Hepatocyte (in vitro differentiated cells): ENCODE measurements around the gene TMEM108. TPM values are rescaled to one million over a fixed set of nuclear protein-coding genes. Genes with fewer than 3 reads are reported as not detected.

Source experiments
- DNase-seq: peaks from one replicate; pipeline ENCODE4 v3.0.0-alpha.2; 2016; ENCODE audit warnings: low spot score
- H2AFZ ChIP-seq: fragments of 200-600 bp; sonication (generic); 2 replicates; pipeline ENCODE4 v1.6.0; 2016; ENCODE audit warnings: antibody characterized with exemption, mild to moderate bottlenecking
- H3K27ac ChIP-seq: fragments of 200-600 bp; sonication (generic); 2 replicates; pipeline ENCODE4 v1.5.1; 2016; ENCODE audit warnings: mild to moderate bottlenecking
- H3K27me3 ChIP-seq: fragments of 200-600 bp; sonication (generic); 2 replicates; pipeline ENCODE4 v1.6.1; 2016
- H3K36me3 ChIP-seq: fragments of 200-600 bp; sonication (generic); replicated peaks from 2 replicates; pipeline ENCODE4 v1.5.1; 2016; ENCODE audit warnings: low read depth; ENCODE audit not compliant: insufficient read depth
- H3K4me1 ChIP-seq: fragments of 200-600 bp; sonication (generic); 2 replicates; pipeline ENCODE4 v1.5.1; 2016; ENCODE audit warnings: mild to moderate bottlenecking, moderate library complexity; ENCODE audit not compliant: insufficient read depth
- H3K4me2 ChIP-seq: fragments of 200-600 bp; sonication (generic); 2 replicates; pipeline ENCODE4 v1.6.0; 2016
- H3K4me3 ChIP-seq: fragments of 200-600 bp; sonication (generic); 2 replicates; pipeline ENCODE4 v1.5.1; 2016; ENCODE audit warnings: mild to moderate bottlenecking
- H3K79me2 ChIP-seq: fragments of 200-600 bp; sonication (generic); 2 replicates; pipeline ENCODE4 v1.6.0; 2017; ENCODE audit warnings: mild to moderate bottlenecking
- H3K9me2 ChIP-seq: fragments of 200-600 bp; sonication (generic); replicated peaks from 2 replicates; pipeline ENCODE4 v1.6.0; 2017; ENCODE audit warnings: mild to moderate bottlenecking; ENCODE audit not compliant: insufficient read depth
- H3K9me3 ChIP-seq: fragments of 200-600 bp; sonication (generic); 2 replicates; pipeline ENCODE4 v1.5.1; 2016; ENCODE audit warnings: low read depth, mild to moderate bottlenecking
- H4K20me1 ChIP-seq: fragments of 200-600 bp; sonication (generic); 2 replicates; pipeline ENCODE4 v1.6.0; 2016; ENCODE audit warnings: mild to moderate bottlenecking; ENCODE audit not compliant: insufficient read depth, poor library complexity, severe bottlenecking
- CTCF ChIP-seq: fragments of 200-600 bp; sonication (generic); IDR thresholded peaks from 2 replicates; pipeline ENCODE4 v1.5.1; 2016; ENCODE audit warnings: antibody characterized with exemption, mild to moderate bottlenecking; ENCODE audit not compliant: poor library complexity
- EZH2 ChIP-seq: fragments of 200-600 bp; sonication (generic); IDR thresholded peaks from 2 replicates; pipeline ENCODE4 v1.6.1; 2016; ENCODE audit warnings: antibody characterized with exemption, mild to moderate bottlenecking, borderline replicate concordance
- EZH2phosphoT487 ChIP-seq: fragments of 200-600 bp; sonication (generic); IDR thresholded peaks from one replicate; pipeline ENCODE4 v1.6.1; 2018; ENCODE audit warnings: antibody characterized with exemption, mild to moderate bottlenecking, low read depth, moderate library complexity; ENCODE audit not compliant: unreplicated experiment, severe bottlenecking
- WGBS: methylation state at CpG from one replicate; pipeline ENCODE4 v1.1.6; 2016; ENCODE audit warnings: low lambda C conversion rate; ENCODE audit errors: missing lambda C conversion rate; 5-methylcytosine and 5-hydroxymethylcytosine counted together
- polyA plus RNA-seq: library from polyadenylated mRNA; unstranded; fragments of >200 nt; fragmentation: Nextera tagmentation; extraction: Ambion mirVana; gene quantifications from 2 replicates; pipeline ENCODE4 v1.2.1, GENCODE V29; 2016
- total RNA-seq: library from RNA; depleted of rRNA; stranded (reverse); fragments of >200 nt; gene quantifications from 2 replicates; pipeline ENCODE4 v1.2.3, GENCODE V29; 2014

Gene TMEM108
- total and polyA plus RNA-seq, 2 experiments from 2014 or later, result 0.53 to 6.5 TPM

GRCh38 chr3:133191818-133192217 is 153.6 kb downstream of the TMEM108 start:
- Histone ChIP-seq H4K20me1 (no peaks in the 10 kb centered on the region), H3K9me3 (no peaks in the 10 kb centered on the region), H3K4me3 (no peak overlapping the region), H3K36me3 (no peaks in the 10 kb centered on the region), H3K79me2 (no peaks in the 10 kb centered on the region), H3K4me1 (peaks cover 5% of the 10 kb centered on the region), H3K9me2 (no peaks in the 10 kb centered on the region), H3K4me2 (no peak overlapping the region), H2AFZ (no peak overlapping the region), H3K27ac (no peak overlapping the region), H3K27me3 (no peaks in the 10 kb centered on the region)
- no peak for DNase-seq
- no peak for TF ChIP-seq CTCF
- no peak for TF ChIP-seq EZH2phosphoT487
- TF ChIP-seq EZH2, result no peak
- WGBS, result 87% methylated on average over 2 of the region's 2 CpGs

- no peak for DNase-seq
- TF ChIP-seq EZH2 (no peak), CTCF (no peak), EZH2phosphoT487 (no peak)
- Histone ChIP-seq H3K4me3 (no peak overlapping the region), H3K27ac (no peak overlapping the region), H3K36me3 (no peaks in the 10 kb centered on the region), H3K27me3 (no peaks in the 10 kb centered on the region), H3K4me1 (peaks cover 5% of the 10 kb centered on the region), H3K4me2 (no peak overlapping the region), H2AFZ (no peak overlapping the region), H3K9me3 (no peaks in the 10 kb centered on the region), H4K20me1 (no peaks in the 10 kb centered on the region), H3K9me2 (no peaks in the 10 kb centered on the region), H3K79me2 (no peaks in the 10 kb centered on the region)
- 83% methylated on average over 9 of the region's 9 CpGs for WGBS
Measured at GRCh38 chr3:133192363-133192945, 154.3 kb downstream of the TMEM108 start.

GRCh38 chr3:133192967-133193366 is 154.8 kb downstream of the TMEM108 start:
- no peak overlapping the region for H2AFZ ChIP-seq
- H3K79me2 ChIP-seq, result no peaks in the 10 kb centered on the region
- H3K27ac ChIP-seq, result no peak overlapping the region
- no peaks in the 10 kb centered on the region for H3K27me3 ChIP-seq
- H3K4me1 ChIP-seq, result peaks cover 5% of the 10 kb centered on the region
- H3K36me3 ChIP-seq, result no peaks in the 10 kb centered on the region
- TF ChIP-seq EZH2, result no peak
- TF ChIP-seq EZH2phosphoT487, result no peak
- no peak for TF ChIP-seq CTCF
- no peak overlapping the region for H3K4me3 ChIP-seq
- no peaks in the 10 kb centered on the region for H4K20me1 ChIP-seq
- H3K4me2 ChIP-seq, result no peak overlapping the region
- H3K9me3 ChIP-seq, result no peaks in the 10 kb centered on the region
- no peaks in the 10 kb centered on the region for H3K9me2 ChIP-seq
- DNase-seq, result no peak

DNA sequence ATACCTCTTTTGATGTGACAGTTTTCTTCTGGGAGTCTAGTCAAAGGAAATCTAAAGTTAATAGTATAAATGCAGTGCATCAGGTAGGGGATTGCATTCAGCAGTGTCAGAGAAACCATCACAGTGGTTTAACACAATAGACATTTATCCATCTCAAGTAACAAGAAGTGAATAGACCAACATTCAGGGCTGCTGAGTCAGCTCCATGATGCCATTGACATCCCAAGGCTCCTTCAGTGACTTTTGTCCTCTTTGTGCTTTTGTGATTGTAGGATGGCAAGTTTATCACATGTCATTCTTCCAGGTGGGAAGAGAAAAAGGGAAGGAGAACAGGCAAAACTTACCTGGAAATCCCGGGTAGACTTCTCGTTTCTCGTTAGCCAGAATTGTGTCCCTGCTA is 158.3 kb downstream of the TMEM108 start:
- no peak overlapping the region for H2AFZ ChIP-seq
- H3K4me2 ChIP-seq, result no peak overlapping the region
- no peaks in the 10 kb centered on the region for H3K79me2 ChIP-seq
- H4K20me1 ChIP-seq, result no peaks in the 10 kb centered on the region
- no peaks in the 10 kb centered on the region for H3K9me2 ChIP-seq
- peaks cover 5% of the 10 kb centered on the region for H3K4me1 ChIP-seq
- TF ChIP-seq EZH2phosphoT487 (no peak), CTCF (no peak)
- no peak overlapping the region for H3K27ac ChIP-seq
- no peaks in the 10 kb centered on the region for H3K27me3 ChIP-seq
- no peaks in the 10 kb centered on the region for H3K36me3 ChIP-seq
- no peaks in the 10 kb centered on the region for H3K9me3 ChIP-seq
- WGBS, result 75% methylated on average over 3 of the region's 3 CpGs
- no peak for DNase-seq
- H3K4me3 ChIP-seq, result no peak overlapping the region
